ENCODE results near the gene ANKRD26. TPM values are rescaled to one million over a fixed set of nuclear protein-coding genes. Genes with fewer than 3 reads are reported as not detected.

The ANKRD26 gene
- 7.7 and 8.6 TPM in 2 replicates for total RNA-seq

GRCh38 chr10:27099916-27100812, at the start of gene ANKRD26:
ANKRD26 (minus strand) TSS chr10:27100494; CDS start chr10:27100326, 168 bp downstream.

Other genes starting within 250 kb of the ANKRD26 start
- 29.6 and 35.0 TPM in 2 replicates for gene ABI1, start 239.5 kb downstream of the ANKRD26 start, total RNA-seq
- 112 and 128 TPM in 2 replicates for gene YME1L1, start 53.9 kb upstream of the ANKRD26 start, total RNA-seq
- gene MASTL, start 54.9 kb upstream of the ANKRD26 start, total RNA-seq, result 13.2 and 26.2 TPM in 2 replicates
- gene ACBD5, start 140.3 kb upstream of the ANKRD26 start, total RNA-seq, result 28.4 and 30.9 TPM in 2 replicates

Measured in aortic smooth muscle cell (primary cell).